Neural cell (in vitro differentiated cells): ENCODE measurements around the gene FGD6.

Experiments used
- CTCF ChIP-seq: fragments of 450-650 bp; IDR thresholded peaks from 2 replicates; pipeline ENCODE4 v1.5.1; 2014; ENCODE audit warnings: antibody characterized with exemption, mild to moderate bottlenecking, moderate library complexity; ENCODE audit not compliant: poor library complexity, severe bottlenecking
- EZH2 ChIP-seq: fragments of 200-600, 300-800 bp; shearing (Covaris generic), sonication (generic); IDR thresholded peaks from 2 replicates; pipeline ENCODE4 v1.6.1; 2014; ENCODE audit warnings: antibody characterized with exemption, low read length, borderline replicate concordance, mild to moderate bottlenecking; ENCODE audit not compliant: insufficient read depth, poor library complexity, severe bottlenecking
- RAD21 ChIP-seq: fragments of 450-650 bp; conservative IDR thresholded peaks from 2 replicates; pipeline ENCODE4 v1.6.1; 2014; ENCODE audit warnings: antibody characterized with exemption, mild to moderate bottlenecking, moderate library complexity

GRCh38 chr12:95218150-95219133 is 1.2 kb upstream of the FGD6 start:
- TF ChIP-seq EZH2: no peak
- no peak for TF ChIP-seq RAD21
- TF ChIP-seq CTCF: no peak
